Activated naive CD4-positive, alpha-beta T cell treated with anti-CD3 and anti-CD28 coated beads, Interleukin-2, amount 10 ng/mL, durations not matched to agents 7 days and 5 days (primary cell): ENCODE measurements around the gene HIP1.
"Not testable (repeated sequence)": the region's sequence is repeated elsewhere in the genome, so short reads cannot be mapped to it uniquely, and the experiment has no call there.

ENCODE experiments used
- CTCF ChIA-PET: fragments of 350-600 bp; sonication (Branson Sonifier 250); formaldehyde crosslinking; loops from one replicate; lab custom pipeline; 2021; ENCODE audit warnings: antibody characterized with exemption; lab: Charles Lee
- DNase-seq: peaks from one replicate; pipeline ENCODE4 v3.0.0-alpha.2; 2020
- H3K27ac Mint-ChIP-seq: one replicate; pipeline ENCODE4 v1.8.0; 2021; ENCODE audit warnings: mild to moderate bottlenecking, moderate library complexity, mixed read lengths
- H3K27me3 Mint-ChIP-seq: one replicate; pipeline ENCODE4 v1.8.0; 2021; ENCODE audit warnings: mild to moderate bottlenecking, mixed read lengths
- H3K36me3 Mint-ChIP-seq: one replicate; pipeline ENCODE4 v1.8.0; 2021; ENCODE audit warnings: mixed read lengths
- H3K4me1 Mint-ChIP-seq: one replicate; pipeline ENCODE4 v1.8.0; 2021; ENCODE audit warnings: mixed read lengths
- H3K4me3 Mint-ChIP-seq: one replicate; pipeline ENCODE4 v1.8.0; 2021; ENCODE audit warnings: mild to moderate bottlenecking, moderate library complexity, mixed read lengths
- H3K9me3 Mint-ChIP-seq: one replicate; pipeline ENCODE4 v1.8.0; 2021; ENCODE audit warnings: mixed read lengths

HIP1 gene

DNA sequence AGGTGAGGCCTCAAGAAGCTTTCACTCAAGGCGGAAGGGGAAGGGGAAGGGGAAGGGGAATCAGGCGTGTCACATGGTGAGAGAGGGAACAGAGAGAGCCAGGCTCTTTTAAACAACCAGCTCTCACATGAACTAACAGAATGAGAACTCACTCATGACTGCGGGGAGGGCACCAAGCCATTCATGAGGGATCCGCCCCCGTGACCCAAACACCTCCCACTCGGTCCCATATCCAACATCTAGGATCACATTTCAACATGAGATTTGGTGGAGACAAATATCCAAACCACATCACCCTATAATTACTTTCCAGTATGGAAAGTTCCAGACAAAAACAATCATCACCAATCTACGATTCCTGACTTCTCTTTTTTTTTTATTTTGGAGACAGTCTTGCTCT lies 22.9 kb downstream of the HIP1 start:
- CTCF ChIA-PET, result interaction anchor here (0.7 kb wide), 1 partner anchor 18 kb away, joined by 3 read pairs; no protein-coding TSS in a partner anchor
- no peak for DNase-seq
- Mint-ChIP-seq H3K9me3 (peaks cover 2% of the 10 kb centered on the region), H3K27me3 (peaks cover 14% of the 10 kb centered on the region), H3K4me1 (no peaks in the 10 kb centered on the region), H3K27ac (no peak overlapping the region), H3K36me3 (no peaks in the 10 kb centered on the region), H3K4me3 (no peak overlapping the region)

DNA sequence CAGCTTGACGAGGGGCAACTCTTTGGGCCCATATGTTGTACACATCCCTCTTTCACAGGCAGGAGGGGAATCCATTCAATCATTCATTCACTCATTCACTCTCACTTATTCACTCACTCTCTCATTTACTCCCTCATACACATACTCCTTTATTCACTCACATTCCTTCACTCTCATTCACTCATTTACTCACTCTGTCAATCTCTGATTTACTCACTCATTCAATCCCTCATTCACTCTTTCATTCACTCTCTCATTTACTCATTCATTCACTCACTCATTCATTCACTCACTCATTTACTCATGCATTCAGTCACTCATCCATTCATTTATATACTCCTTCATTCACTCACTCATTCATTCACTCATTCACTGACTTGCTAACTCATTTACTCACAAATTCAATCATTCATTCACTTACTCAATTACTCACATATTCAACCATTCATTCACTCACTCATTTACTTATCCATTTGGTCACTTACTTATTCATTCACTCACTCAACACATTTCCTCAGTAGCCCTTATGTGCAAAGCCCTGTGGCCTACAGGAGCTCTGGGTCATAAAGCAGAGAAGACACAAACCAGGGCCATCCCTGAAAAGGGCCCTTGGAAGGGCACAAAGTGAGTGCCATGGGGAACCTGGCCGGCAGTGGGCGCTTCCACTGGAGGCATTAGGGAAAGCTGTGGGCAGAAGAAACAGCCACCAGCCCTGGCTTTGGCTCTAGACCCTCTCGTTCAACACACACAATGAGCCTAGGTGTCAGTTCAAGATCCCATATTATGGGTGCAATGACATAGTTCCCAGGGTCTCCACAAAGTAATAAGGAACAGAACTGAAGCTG lies 26.0 kb downstream of the HIP1 start:
- H3K9me3 Mint-ChIP-seq, result peaks cover 17% of the 10 kb centered on the region

DNA sequence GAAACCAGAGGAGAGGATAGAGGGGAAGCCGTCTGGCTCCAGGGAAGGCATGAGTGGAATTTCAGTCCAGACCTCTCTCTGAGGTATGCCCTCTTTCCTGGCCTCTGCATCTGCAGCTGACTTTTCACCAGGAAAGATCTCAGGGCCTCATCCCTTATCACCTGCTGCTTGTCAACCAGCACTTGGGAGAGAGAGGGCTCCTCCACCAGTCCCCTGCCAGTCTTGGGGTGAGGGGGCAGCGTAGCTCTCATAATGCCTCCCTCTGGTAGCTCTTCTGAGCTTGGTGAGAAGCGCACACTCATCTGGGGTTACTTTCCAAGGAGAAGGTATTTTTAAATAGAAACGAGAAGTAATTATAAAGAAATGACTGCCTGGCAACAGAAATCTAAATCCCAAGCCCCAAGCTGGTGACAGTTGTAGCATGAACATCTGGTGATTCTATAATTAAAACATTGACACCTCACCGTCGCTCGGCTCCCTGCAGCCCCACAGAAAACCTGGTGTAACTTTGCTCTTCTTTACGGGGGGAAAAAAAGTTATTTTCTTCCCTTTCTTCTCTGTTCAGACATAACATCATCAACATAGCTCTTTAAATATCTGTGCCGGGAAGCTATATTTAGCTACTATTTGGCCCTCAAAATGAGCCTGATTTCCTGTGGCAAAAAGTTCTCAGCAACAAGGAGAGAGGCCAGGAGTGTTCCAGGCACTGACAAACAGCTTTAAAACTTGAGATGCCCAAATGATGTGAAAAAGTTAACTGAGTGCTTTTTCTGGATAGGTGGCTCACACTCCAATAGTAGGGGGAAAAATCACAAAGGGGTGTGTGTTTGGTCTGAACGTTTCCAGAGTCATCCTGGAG lies 26.9 kb downstream of the HIP1 start:
- peaks cover 21% of the 10 kb centered on the region for H3K27me3 Mint-ChIP-seq
- CTCF ChIA-PET, result no interaction called here
- peaks cover 17% of the 10 kb centered on the region for H3K9me3 Mint-ChIP-seq
- no peaks in the 10 kb centered on the region for H3K4me1 Mint-ChIP-seq
- no peak for DNase-seq
- no peak overlapping the region for H3K27ac Mint-ChIP-seq
- no peaks in the 10 kb centered on the region for H3K36me3 Mint-ChIP-seq
- H3K4me3 Mint-ChIP-seq, result no peak overlapping the region

More for the DNA sequence above, 26.0 kb downstream of the HIP1 start:
- no peak overlapping the region for H3K4me3 Mint-ChIP-seq
- H3K27ac Mint-ChIP-seq, result no peak overlapping the region
- CTCF ChIA-PET, result no interaction called here
- DNase-seq, result no peak
- peaks cover 21% of the 10 kb centered on the region for H3K27me3 Mint-ChIP-seq
- H3K36me3 Mint-ChIP-seq, result no peaks in the 10 kb centered on the region
- H3K4me1 Mint-ChIP-seq, result no peaks in the 10 kb centered on the region

DNA sequence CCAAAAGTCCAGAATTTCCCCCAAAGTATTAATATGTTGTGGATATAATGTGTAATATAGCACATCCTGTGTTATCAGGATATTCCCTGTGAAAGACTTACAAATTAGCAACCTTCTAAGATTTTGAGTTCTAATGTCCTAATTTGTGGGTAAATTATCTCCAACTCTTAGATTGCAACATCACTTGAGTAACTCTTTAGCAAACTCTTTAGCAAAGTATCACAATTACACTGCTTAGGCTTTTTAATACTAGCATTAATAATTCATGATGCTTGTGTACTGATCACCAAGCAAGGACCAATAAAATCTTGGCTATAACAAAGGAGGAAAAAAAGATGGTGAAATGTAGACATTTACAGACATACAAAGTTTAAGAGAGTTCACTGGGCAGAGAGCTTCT lies 27.7 kb downstream of the HIP1 start:
- CTCF ChIA-PET, result no interaction called here
- Mint-ChIP-seq H3K27ac (no peak overlapping the region), H3K27me3 (peaks cover 21% of the 10 kb centered on the region), H3K4me3 (no peak overlapping the region), H3K9me3 (peaks cover 17% of the 10 kb centered on the region), H3K36me3 (no peaks in the 10 kb centered on the region), H3K4me1 (no peaks in the 10 kb centered on the region)
- DNase-seq, result no peak

DNA sequence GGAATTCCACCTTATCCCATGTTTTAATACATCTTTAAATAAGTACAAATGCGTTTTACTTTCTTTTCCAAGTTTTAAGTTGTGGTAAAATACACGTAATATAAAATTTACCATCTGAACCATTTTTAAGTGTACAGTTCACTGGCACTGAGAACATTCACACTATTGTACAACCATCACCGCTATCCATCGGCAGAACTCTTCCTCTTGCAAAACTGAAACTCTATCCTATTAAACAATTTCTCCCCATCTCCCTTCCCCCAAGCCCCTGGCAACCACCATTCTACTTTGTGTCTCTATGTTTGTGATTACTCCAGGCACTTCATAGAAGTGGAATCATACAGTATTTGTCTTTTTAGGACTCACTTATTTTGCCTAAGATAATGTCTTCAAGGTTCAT lies 33.8 kb downstream of the HIP1 start:
- H3K27ac Mint-ChIP-seq, result no peak overlapping the region
- CTCF ChIA-PET, result no interaction called here
- no peaks in the 10 kb centered on the region for H3K36me3 Mint-ChIP-seq
- no peak for DNase-seq
- H3K27me3 Mint-ChIP-seq, result peaks cover 4% of the 10 kb centered on the region
- H3K9me3 Mint-ChIP-seq, result peaks cover 8% of the 10 kb centered on the region
- H3K4me1 Mint-ChIP-seq, result no peaks in the 10 kb centered on the region
- no peak overlapping the region for H3K4me3 Mint-ChIP-seq

DNA sequence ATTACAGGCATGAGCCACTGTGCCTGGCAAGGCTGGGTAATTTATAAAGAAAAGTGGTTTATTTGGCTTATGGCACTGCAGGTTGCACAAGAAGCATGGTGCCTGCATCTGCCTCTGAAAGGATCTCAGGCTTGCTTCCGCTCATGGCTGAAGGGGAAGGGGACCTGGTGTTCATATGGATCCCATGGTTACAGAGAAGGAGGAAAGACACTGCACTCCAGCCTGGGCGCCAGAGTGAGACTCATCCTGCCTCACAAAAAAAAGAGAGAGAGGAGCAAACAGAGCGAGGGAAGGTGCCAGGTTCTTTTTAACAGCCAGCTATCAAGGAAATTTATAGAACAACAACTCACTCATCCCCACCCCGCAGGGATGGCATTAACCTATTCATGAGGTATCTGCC lies 36.2 kb downstream of the HIP1 start:
- no peak for DNase-seq
- Mint-ChIP-seq H3K4me1 (no peaks in the 10 kb centered on the region), H3K4me3 (no peak overlapping the region), H3K36me3 (no peaks in the 10 kb centered on the region), H3K9me3 (no peaks in the 10 kb centered on the region), H3K27ac (no peak overlapping the region), H3K27me3 (no peaks in the 10 kb centered on the region)
- CTCF ChIA-PET, result no interaction called here

DNA sequence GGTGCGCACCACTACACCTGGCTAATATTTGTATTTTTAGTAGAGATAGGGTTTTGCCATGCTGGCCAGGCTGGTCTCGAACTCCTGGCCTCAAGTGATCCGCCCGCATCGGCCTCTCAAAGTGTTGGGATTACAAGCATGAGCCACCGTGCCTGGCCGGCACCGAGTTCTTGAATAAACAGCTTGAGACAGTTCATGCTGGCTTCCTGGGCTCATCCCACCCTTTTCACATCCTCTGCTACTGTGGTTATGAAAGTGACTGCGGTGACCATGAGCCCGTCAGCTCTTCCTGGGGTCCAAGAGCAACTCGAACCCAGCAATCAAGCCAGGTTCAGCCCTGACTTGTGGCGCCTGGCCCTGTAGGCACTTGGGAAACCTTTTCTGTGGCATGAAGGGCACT lies 38.7 kb downstream of the HIP1 start:
- no peaks in the 10 kb centered on the region for H3K9me3 Mint-ChIP-seq
- no peak overlapping the region for H3K4me3 Mint-ChIP-seq
- H3K4me1 Mint-ChIP-seq, result no peaks in the 10 kb centered on the region
- H3K27ac Mint-ChIP-seq, result no peak overlapping the region
- DNase-seq, result no peak
- CTCF ChIA-PET, result no interaction called here
- peaks cover 5% of the 10 kb centered on the region for H3K27me3 Mint-ChIP-seq
- no peaks in the 10 kb centered on the region for H3K36me3 Mint-ChIP-seq

DNA sequence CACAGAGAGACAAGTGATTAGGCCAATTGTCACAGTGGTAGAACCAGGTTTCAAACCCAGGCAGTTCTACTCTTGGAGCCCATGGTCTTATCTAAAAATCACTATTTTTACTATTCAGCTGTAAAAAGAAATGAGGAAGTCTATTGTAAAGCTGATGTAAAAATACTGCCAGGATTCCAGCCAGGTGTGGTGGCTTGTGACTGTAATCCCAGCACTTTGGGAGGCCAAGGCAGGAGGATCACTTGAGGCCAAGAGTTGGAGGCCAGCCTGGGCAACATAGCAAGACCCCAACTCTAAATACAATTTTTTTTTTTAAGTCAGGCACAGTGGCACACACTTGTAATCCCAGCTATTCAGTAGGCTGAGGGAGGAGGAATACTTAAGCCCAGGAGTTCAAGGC lies 40.4 kb downstream of the HIP1 start:
- Mint-ChIP-seq H3K36me3 (no peaks in the 10 kb centered on the region), H3K4me1 (no peaks in the 10 kb centered on the region)

DNA sequence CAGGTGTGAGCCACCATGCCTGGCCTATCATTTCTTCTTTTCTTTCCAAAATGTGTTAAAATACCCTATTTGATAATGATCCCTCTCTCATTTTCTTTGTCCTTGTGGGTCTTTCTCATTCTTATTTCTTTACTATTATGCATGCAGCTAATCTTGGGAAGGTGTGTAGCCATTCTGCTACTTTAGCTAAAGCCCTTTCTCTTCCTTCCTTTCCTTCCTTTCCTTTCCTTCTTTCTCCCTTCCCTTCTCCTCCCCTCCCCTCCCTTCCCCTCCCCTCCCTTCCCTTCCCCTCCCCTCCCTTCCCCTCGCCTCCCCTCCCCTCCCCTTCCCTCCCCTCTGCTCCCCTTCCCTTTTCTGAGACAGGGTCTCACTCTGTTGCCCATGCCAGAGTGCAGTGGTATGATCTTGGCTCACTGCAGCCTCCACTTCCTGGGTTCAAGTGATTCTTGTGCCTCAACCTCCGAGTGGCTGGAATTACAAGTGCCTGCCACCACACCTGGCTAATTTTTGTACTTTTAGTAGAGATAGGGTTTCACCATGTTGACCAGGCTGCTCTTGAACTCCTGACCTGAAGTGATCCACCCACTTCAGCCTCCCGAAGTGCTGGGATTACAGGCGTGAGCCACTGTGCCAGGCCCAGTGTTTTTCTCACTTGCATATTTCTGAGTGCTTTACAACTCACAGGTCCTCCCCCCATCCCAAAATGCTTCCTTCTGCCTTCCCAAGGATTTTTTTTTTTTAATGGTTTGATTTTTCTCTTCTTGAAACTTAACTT lies 42.3 kb downstream of the HIP1 start:
- Mint-ChIP-seq H3K27me3 (peaks cover 8% of the 10 kb centered on the region), H3K27ac (no peak overlapping the region), H3K4me3 (no peak overlapping the region), H3K4me1 (no peaks in the 10 kb centered on the region), H3K9me3 (no peaks in the 10 kb centered on the region), H3K36me3 (no peaks in the 10 kb centered on the region)
- DNase-seq, result no peak
- CTCF ChIA-PET, result no interaction called here

More for the DNA sequence above, 40.4 kb downstream of the HIP1 start:
- CTCF ChIA-PET, result interaction anchor here (0.6 kb wide), 1 partner anchor 17 kb away, joined by 3 read pairs; no protein-coding TSS in a partner anchor
- H3K27ac Mint-ChIP-seq, result no peak overlapping the region
- peaks cover 8% of the 10 kb centered on the region for H3K27me3 Mint-ChIP-seq
- H3K9me3 Mint-ChIP-seq, result no peaks in the 10 kb centered on the region
- DNase-seq, result no peak
- H3K4me3 Mint-ChIP-seq, result no peak overlapping the region

DNA sequence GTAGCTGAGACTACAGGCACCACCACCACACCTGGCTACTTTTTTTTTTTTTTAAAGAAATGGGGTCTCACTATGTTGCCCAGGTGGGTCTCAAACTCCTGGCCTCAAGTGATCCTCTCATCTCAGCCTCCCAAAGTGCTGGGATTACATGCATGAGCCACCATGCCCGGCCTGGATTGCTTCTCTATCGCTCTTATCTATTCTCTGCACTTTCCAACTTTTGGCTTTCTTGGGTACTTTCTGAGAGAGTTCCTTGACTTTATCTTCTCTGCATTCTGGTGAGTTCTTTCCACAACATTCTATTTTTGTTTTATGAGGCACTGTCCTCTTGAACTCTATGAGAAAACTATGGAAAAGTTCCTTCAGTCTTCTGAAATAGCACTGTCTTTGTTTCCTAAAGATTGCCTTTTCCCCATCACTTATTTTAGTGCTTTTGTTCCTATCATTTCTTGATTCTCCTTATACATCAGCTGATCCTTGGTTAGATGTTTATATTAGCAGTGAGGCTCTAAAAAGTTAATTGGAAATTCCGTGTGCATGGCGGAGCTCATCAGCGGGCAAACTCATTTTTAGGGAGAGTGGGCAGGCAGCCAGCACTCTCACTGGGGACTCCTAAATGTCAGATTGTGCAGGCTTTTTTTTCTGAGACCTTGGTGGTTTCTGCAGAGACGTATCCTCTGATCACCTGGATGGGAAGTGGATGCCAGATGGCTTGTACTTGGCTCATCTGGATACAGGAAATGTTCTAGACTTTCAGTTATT lies 43.9 kb downstream of the HIP1 start:
- no peak for DNase-seq
- Mint-ChIP-seq H3K27me3 (peaks cover 11% of the 10 kb centered on the region), H3K9me3 (no peaks in the 10 kb centered on the region), H3K27ac (no peak overlapping the region), H3K36me3 (no peaks in the 10 kb centered on the region), H3K4me3 (no peak overlapping the region), H3K4me1 (no peaks in the 10 kb centered on the region)
- CTCF ChIA-PET, result no interaction called here

DNA sequence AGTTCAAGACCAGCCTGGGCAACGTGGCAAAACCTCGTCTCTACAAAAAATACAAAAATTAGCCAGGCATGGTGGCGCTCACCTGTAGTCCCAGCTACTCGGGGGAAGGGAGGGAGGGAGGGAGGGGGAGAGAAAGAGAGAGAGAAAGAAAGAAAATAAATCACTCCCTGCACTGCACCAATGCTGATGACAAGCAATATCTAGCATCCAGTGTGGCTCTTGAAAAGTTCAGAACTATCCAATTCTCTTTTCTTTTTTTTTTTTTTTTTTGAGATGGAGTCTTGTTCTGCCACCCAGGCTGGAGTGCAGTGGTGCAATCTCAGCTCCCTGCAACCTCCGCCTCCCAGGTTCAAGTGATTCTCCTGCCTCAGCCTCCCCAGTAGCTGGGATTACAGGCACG lies 45.1 kb downstream of the HIP1 start:
- DNase-seq, H3K9me3 Mint-ChIP-seq, H3K4me3 Mint-ChIP-seq, CTCF ChIA-PET, H3K4me1 Mint-ChIP-seq, H3K36me3 Mint-ChIP-seq, H3K27ac Mint-ChIP-seq: not testable (repeated sequence)
- H3K27me3 Mint-ChIP-seq, result peaks cover 21% of the 10 kb centered on the region

DNA sequence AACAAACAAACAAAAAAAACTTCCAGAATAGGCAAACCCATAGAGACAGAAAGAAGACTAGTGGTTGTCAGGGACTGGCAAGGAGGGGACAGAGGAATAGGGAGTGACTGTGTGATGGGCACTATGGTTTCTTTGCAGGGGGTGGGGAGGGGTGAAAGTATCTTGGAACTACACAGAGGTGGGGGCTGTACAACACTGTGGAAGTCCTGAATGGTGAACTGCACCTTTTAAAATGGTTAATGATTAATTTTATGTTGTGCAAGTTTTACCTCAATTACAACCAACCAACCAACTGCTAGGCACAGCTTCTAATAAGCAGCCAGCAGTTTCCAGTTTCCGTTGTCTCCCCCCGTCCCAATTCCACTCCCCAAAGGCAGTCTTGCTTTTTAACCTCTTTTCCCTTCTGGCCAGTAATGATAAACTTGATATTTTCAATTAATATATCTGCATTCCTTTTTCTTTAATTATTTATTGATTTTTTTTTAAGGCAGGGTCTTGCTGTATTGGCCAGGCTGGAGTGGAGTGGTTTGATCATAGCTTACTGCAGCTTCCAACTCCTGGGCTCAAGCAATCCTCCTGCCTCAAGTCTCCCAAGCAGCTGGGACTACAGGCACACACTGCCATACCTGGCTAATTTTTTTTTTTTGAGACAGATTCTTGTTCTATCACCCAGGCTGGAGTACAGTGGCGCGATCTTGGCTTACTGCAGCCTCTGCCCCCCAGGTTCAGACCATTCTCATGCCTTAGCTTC lies 46.8 kb downstream of the HIP1 start:
- CTCF ChIA-PET, result no interaction called here
- Mint-ChIP-seq H3K4me3 (no peak overlapping the region), H3K9me3 (no peaks in the 10 kb centered on the region)

DNA sequence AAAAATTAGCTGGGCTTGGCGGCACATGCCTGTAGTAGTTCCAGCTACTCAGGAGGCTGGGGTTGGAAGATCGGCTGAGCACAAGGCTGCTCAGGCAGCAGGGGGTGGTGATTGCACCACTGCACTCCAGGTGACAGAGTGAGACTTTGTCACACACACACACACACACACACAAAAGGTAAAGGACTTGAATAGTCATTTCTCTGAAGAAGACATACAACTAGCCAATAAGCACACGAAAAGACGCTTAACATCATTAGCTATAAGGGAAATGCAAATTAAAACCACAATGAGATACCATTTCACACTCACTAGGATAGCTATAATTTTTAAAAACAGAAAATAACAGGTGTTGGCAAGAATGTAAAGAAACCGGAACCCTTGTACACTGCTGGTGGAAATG lies 48.6 kb downstream of the HIP1 start:
- Mint-ChIP-seq H3K9me3 (no peaks in the 10 kb centered on the region), H3K27me3 (peaks cover 33% of the 10 kb centered on the region), H3K27ac (no peak overlapping the region), H3K4me1 (no peaks in the 10 kb centered on the region), H3K36me3 (no peaks in the 10 kb centered on the region), H3K4me3 (no peak overlapping the region)
- CTCF ChIA-PET, result no interaction called here
- DNase-seq, result no peak

More for the DNA sequence above, 46.8 kb downstream of the HIP1 start:
- Mint-ChIP-seq H3K27me3 (peaks cover 37% of the 10 kb centered on the region), H3K36me3 (no peaks in the 10 kb centered on the region), H3K27ac (no peak overlapping the region), H3K4me1 (no peaks in the 10 kb centered on the region)
- no peak for DNase-seq
